Stimulated activated CD4-positive, alpha-beta T cell treated with anti-CD3 and anti-CD28 coated beads, TNF-alpha, amount 100 ng/mL, for 48 hours (primary cell): Measurements from ENCODE around the gene FAM25G.

Experiments
- DNase-seq, 3 donors: peaks; one replicate each; pipeline ENCODE4 v3.0.0-alpha.2; 2020; ENCODE audit warnings: low read depth in 3 of 3

FAM25G gene

GRCh38 chr10:47449102-47449978, 42.2 kb downstream of the FAM25G start:
- DNase-seq, result no peak

- no peak for DNase-seq
Measured at GRCh38 chr10:47447705-47448104, 43.8 kb downstream of the FAM25G start.

GRCh38 chr10:47447209-47447608, 44.3 kb downstream of the FAM25G start:
- DNase-seq, result no peak

GRCh38 chr10:47445720-47446119, 45.8 kb downstream of the FAM25G start:
- no peak for DNase-seq

GRCh38 chr10:47444047-47444446, 47.5 kb downstream of the FAM25G start:
- no peak for DNase-seq

GRCh38 chr10:47443145-47443544, 48.4 kb downstream of the FAM25G start:
- DNase-seq, result no peak

GRCh38 chr10:47442351-47442750, 49.1 kb downstream of the FAM25G start:
- DNase-seq, result no peak

- DNase-seq, result no peak
Measured at GRCh38 chr10:47441938-47442337, 49.6 kb downstream of the FAM25G start.

GRCh38 chr10:47440207-47440606, 51.3 kb downstream of the FAM25G start:
- no peak for DNase-seq

GRCh38 chr10:47438857-47439474, 52.5 kb downstream of the FAM25G start:
- no peak for DNase-seq
